Keratinocyte (primary cell): ENCODE results near the gene JAK1.

Experiments
- EZH2 ChIP-seq: IDR thresholded peaks from one replicate; pipeline ENCODE4 v1.6.1; 2012; ENCODE audit warnings: inconsistent platforms, mild to moderate bottlenecking, low read length, moderate library complexity
- TF ChIP-seq, protein P1 (sequence below), 3 experiments: IDR thresholded peaks in 1 of 3; conservative IDR thresholded peaks in 1 of 3; optimal IDR thresholded peaks in 1 of 3; 2 replicates in 2 of 3; 3 replicates in 1 of 3; pipeline versions ENCODE3 to v1.5.1; 2011; ENCODE audit warnings: low read length in 3 of 3, mild to moderate bottlenecking in 3 of 3, moderate library complexity in 2 of 3, control low read depth in 1 of 3, inconsistent platforms in 1 of 3; ENCODE audit not compliant: insufficient read depth in 2 of 3; ENCODE audit errors: extremely low read depth in 1 of 3

DNA sequence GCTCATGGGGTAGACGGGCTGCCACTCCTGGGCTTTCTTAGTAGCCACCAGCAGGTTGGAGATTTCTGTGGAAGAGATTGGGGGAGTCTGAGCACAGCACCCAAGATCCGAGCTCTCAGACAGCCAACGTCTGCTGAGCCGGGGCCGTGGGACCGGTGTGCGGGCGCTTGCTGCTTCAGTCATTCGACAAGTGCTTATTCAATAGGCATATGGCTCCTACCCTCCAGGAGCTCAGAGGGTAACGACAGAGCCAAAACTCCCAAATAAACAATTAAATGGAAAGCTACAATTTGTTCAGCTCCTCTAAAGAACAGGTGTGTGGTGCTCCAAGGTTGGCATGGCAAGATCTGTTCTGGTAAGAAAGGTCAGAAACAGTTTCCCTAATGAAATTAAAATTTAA is 115.5 kb downstream of the JAK1 start:
- TF ChIP-seq, protein P1, sequence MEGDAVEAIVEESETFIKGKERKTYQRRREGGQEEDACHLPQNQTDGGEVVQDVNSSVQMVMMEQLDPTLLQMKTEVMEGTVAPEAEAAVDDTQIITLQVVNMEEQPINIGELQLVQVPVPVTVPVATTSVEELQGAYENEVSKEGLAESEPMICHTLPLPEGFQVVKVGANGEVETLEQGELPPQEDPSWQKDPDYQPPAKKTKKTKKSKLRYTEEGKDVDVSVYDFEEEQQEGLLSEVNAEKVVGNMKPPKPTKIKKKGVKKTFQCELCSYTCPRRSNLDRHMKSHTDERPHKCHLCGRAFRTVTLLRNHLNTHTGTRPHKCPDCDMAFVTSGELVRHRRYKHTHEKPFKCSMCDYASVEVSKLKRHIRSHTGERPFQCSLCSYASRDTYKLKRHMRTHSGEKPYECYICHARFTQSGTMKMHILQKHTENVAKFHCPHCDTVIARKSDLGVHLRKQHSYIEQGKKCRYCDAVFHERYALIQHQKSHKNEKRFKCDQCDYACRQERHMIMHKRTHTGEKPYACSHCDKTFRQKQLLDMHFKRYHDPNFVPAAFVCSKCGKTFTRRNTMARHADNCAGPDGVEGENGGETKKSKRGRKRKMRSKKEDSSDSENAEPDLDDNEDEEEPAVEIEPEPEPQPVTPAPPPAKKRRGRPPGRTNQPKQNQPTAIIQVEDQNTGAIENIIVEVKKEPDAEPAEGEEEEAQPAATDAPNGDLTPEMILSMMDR (optimal IDR thresholded peaks at IDR 0.05 in 1 of 3, IDR thresholded peaks at IDR 0.05 in 1 of 3, conservative IDR thresholded peaks at IDR 0.05 in 1 of 3; ENCODE audit: extremely low read depth in 1 of 3, insufficient read depth in 2 of 3, low read length in 3 of 3), result no peak
- TF ChIP-seq EZH2, result no peak
